Transverse colon (tissue), 4 donors: ENCODE measurements around the gene SLC13A1. TPM values are rescaled to one million over a fixed set of nuclear protein-coding genes. Genes with fewer than 3 reads are reported as not detected.

Source experiments
- DNase-seq: peaks from one replicate; pipeline ENCODE4 v3.0.0-alpha.2; 2019
- H3K27ac ChIP-seq, 4 donors: fragments of 200-600 bp; sonication (generic); 2 replicates each; pipeline ENCODE4 v1.5.1; 2016 to 2018; ENCODE audit warnings: inconsistent platforms in 4 of 4
- H3K27me3 ChIP-seq: fragments of 200-600 bp; sonication (generic); 2 replicates; pipeline ENCODE4 v1.5.1; 2017; ENCODE audit warnings: inconsistent platforms
- H3K36me3 ChIP-seq, 4 donors: fragments of 200-600 bp; sonication (generic); 2 replicates each; pipeline ENCODE4 v1.5.1; 2017 to 2019; ENCODE audit warnings: inconsistent platforms in 4 of 4
- H3K4me1 ChIP-seq, 4 donors: fragments of 200-600 bp; sonication (generic); 2 replicates each; pipeline ENCODE4 v1.5.1; 2017 to 2020; ENCODE audit warnings: inconsistent platforms in 4 of 4
- H3K4me3 ChIP-seq, 4 donors: fragments of 200-600 bp; sonication (generic); 1 replicate in 1 of 4; 2 replicates in 3 of 4; pipeline versions ENCODE4 v1.5.1 to v1.6.1; 2017 to 2019; ENCODE audit warnings: inconsistent platforms in 4 of 4
- H3K9me3 ChIP-seq, 2 donors: fragments of 200-600 bp; sonication (generic); 2 replicates each; pipeline ENCODE4 v1.5.1; 2017 to 2019; ENCODE audit warnings: inconsistent platforms in 2 of 2
- EP300 ChIP-seq: sonication (generic); formaldehyde crosslinking; IDR thresholded peaks from one replicate; pipeline ENCODE4 v1.6.1; 2017; ENCODE audit warnings: antibody characterized with exemption, low read depth
- POLR2A ChIP-seq: fragments of 450-650 bp; IDR thresholded peaks from one replicate; pipeline ENCODE4 v1.6.1; 2016; ENCODE audit warnings: antibody characterized with exemption, mild to moderate bottlenecking, moderate library complexity
- POLR2AphosphoS5 ChIP-seq, 3 donors: sonication (generic); formaldehyde crosslinking; IDR thresholded peaks; one replicate each; pipeline ENCODE4 v1.6.1; 2016; ENCODE audit warnings: antibody characterized with exemption in 3 of 3
- WGBS, 2 donors: methylation state at CpG; one replicate each; pipeline ENCODE4 v1.1.5; 2018; ENCODE audit warnings: low coverage in 1 of 2; 5-methylcytosine and 5-hydroxymethylcytosine counted together
- in situ Hi-C, 4 donors: fragments of 200-750 bp; cut with MboI; loops; one replicate each; pipeline versions ENCODE4 v1.15.0 to v1.15.1; 2017; ENCODE audit warnings: low sequenced_read_pairs in 3 of 4, low pct_ligation_motif_present in 1 of 4, low pct_unique_long_range_greater_than_20kb in 1 of 4
- intact Hi-C: fragments of 100-400 bp; cut with DNase I; formaldehyde crosslinking; loops from one replicate; pipeline ENCODE4 v1.15.1; 2023; ENCODE audit warnings: low total_unique reads
- total RNA-seq, 4 donors: library from RNA; depleted of rRNA; stranded (reverse); fragments of >200 nt; gene quantifications; one replicate each; pipeline ENCODE4 v1.1.0, GENCODE V29; 2016
- TF ChIP-seq, protein P1 (sequence below), 5 experiments: fragments of 200-600 bp in 3 of 5; fragments of 450-650 bp in 2 of 5; sonication (generic) in 3 of 5; IDR thresholded peaks; 1 replicate in 2 of 5; 2 replicates in 3 of 5; pipeline ENCODE4 v1.5.1; 2016 to 2017; ENCODE audit warnings: antibody characterized with exemption in 5 of 5, inconsistent platforms in 3 of 5, mild to moderate bottlenecking in 2 of 5, moderate library complexity in 1 of 5

The SLC13A1 gene
- total RNA-seq, 4 donors from 2014 or later = 2.1 to 7.5 TPM; not detected in 2

DNA sequence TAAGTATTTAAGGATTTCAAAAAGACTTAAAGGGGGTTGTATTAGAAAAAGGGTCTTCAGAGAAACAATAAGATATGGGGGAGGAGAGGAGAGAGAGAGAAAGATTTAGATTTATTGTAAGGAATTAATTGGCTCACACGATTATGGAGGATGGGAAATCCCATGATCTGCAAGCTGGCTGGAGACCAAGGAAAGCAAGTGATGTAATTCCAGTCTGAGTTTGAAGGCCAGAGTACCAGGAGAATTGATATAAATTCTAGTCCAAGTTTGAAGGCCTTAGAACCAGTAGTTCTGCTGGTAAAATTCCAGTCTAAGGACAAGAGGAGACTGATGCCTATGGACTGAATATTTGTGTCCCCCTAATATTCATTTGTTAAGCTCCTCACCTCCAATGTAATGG, 20.6 kb upstream of the SLC13A1 start:
- in situ Hi-C loops = no loop called here
- no peak for DNase-seq
- H3K4me3 ChIP-seq = no peak overlapping the region
- H3K9me3 ChIP-seq = peaks cover under 1 to 4% of the 10 kb centered on the region in 2 donors
- WGBS, 2 donors = 29 to 47% methylated on average over 1 of the region's 1 CpG
- no peaks in the 10 kb centered on the region for H3K27me3 ChIP-seq
- no peak overlapping the region for H3K27ac ChIP-seq
- intact Hi-C loops = no loop called here
- H3K4me1 ChIP-seq = no peaks in the 10 kb centered on the region
- TF ChIP-seq POLR2AphosphoS5 (IDR thresholded peaks at IDR 0.05) = no peak
- TF ChIP-seq, protein P1, sequence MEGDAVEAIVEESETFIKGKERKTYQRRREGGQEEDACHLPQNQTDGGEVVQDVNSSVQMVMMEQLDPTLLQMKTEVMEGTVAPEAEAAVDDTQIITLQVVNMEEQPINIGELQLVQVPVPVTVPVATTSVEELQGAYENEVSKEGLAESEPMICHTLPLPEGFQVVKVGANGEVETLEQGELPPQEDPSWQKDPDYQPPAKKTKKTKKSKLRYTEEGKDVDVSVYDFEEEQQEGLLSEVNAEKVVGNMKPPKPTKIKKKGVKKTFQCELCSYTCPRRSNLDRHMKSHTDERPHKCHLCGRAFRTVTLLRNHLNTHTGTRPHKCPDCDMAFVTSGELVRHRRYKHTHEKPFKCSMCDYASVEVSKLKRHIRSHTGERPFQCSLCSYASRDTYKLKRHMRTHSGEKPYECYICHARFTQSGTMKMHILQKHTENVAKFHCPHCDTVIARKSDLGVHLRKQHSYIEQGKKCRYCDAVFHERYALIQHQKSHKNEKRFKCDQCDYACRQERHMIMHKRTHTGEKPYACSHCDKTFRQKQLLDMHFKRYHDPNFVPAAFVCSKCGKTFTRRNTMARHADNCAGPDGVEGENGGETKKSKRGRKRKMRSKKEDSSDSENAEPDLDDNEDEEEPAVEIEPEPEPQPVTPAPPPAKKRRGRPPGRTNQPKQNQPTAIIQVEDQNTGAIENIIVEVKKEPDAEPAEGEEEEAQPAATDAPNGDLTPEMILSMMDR (IDR thresholded peaks at IDR 0.05) = no peak
- TF ChIP-seq POLR2A = no peak
- no peak for TF ChIP-seq EP300
- H3K36me3 ChIP-seq = no peaks in the 10 kb centered on the region

DNA sequence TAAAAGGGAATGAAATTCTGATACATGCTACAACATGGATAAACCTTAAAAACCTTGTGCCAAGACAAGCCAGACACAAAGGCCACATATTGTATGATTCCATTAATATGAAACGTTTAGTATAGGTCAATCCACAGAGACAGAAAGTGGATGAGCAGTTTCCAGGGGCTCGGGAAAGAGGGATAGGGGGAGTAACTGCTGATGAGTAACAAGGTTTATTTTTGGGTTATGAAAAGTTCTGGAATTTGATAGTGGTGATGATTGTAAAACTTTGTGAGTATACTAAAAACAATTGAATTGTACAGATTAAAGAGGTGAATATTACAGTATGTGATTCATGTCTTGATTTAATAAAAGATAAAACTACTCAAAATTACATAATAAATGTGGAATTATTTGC, 19.1 kb upstream of the SLC13A1 start:
- TF ChIP-seq EP300 (no peak), POLR2A (no peak), POLR2AphosphoS5 (IDR thresholded peaks at IDR 0.05) (no peak)
- TF ChIP-seq, protein P1 (IDR thresholded peaks at IDR 0.05) = no peak
- DNase-seq = no peak
- Histone ChIP-seq H3K9me3 (peaks cover 4 to 5% of the 10 kb centered on the region in 2 donors), H3K36me3 (no peaks in the 10 kb centered on the region), H3K4me3 (no peak overlapping the region), H3K4me1 (no peaks in the 10 kb centered on the region), H3K27me3 (no peaks in the 10 kb centered on the region), H3K27ac (no peak overlapping the region)
- 52 to 55% methylated on average over 2 of the region's 2 CpGs for WGBS, 2 donors
- in situ Hi-C loops (no loop called here), intact Hi-C loops (no loop called here)

DNA sequence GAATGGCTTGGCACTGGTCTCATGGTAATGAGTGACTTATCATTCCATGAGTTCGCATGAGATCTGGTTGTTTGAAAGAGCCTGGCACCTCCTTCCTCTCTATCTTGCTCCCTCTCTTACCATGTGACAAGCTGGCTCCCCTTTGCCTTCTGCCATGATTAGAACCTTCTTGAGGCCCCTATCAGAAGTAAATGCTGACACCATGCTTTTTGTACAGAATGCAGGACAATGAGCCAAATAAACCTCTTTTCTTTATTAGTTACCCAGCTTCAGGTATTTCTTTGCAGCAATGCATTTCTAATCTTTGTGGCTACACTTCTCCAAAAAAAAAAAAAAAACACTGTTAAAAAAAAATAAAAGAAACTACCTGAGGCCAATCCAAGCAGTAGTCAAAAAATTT, 17.1 kb upstream of the SLC13A1 start:
- in situ Hi-C loops (no loop called here), intact Hi-C loops (no loop called here)
- TF ChIP-seq POLR2AphosphoS5 (IDR thresholded peaks at IDR 0.05) (no peak), POLR2A (no peak), EP300 (no peak)
- TF ChIP-seq, protein P1 (IDR thresholded peaks at IDR 0.05) = no peak
- Histone ChIP-seq H3K27ac (no peak overlapping the region), H3K36me3 (no peaks in the 10 kb centered on the region), H3K9me3 (peaks cover 0 to 5% of the 10 kb centered on the region in 2 donors), H3K4me1 (no peaks in the 10 kb centered on the region), H3K27me3 (no peaks in the 10 kb centered on the region), H3K4me3 (no peak overlapping the region)
- DNase-seq = no peak
- WGBS, 2 donors = 83% methylated on average over 1 of the region's 1 CpG; no CpG with 5 or more reads in 1 of the 2 donors

DNA sequence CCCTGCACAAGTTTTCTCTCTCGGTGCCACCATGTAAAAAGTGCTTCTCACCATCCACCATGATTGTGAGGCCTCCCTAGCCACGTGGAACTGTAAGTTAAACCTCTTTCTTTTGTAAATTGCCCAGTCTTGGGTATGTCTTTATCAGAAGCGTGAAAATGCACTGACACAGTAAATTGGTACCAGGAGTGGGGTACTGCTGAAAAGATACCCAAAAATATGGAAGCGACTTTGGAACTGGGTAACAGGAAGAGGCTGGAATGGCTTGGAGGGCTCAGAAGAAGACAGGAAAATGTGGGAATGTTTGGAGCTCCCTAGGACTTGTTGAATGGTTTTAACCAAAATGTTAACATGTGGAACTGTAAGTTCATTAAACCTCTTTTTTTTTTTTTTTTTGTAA, 15.6 kb upstream of the SLC13A1 start:
- intact Hi-C loops = no loop called here
- H3K27ac ChIP-seq = no peak overlapping the region
- peaks cover 0 to 3% (median 0%) of the 10 kb centered on the region in 4 donors for H3K4me1 ChIP-seq
- peaks cover 0 to 5% of the 10 kb centered on the region in 2 donors for H3K9me3 ChIP-seq
- no peaks in the 10 kb centered on the region for H3K36me3 ChIP-seq
- 74 to 90% methylated on average over 3 to 4 of the region's 4 CpGs for WGBS, 2 donors
- in situ Hi-C loops = no loop called here
- no peak for DNase-seq
- no peak overlapping the region for H3K4me3 ChIP-seq
- no peaks in the 10 kb centered on the region for H3K27me3 ChIP-seq
- no peak for TF ChIP-seq EP300
- no peak for TF ChIP-seq POLR2AphosphoS5 (IDR thresholded peaks at IDR 0.05)
- TF ChIP-seq, protein P1 (IDR thresholded peaks at IDR 0.05) = no peak
- no peak for TF ChIP-seq POLR2A
